CD4-positive, alpha-beta T cell treated with Interleukin-1 beta for 1 hour (primary cell): Measurements from ENCODE around the gene RABEPK.
"Not testable (repeated sequence)": the region's sequence is repeated elsewhere in the genome, so short reads cannot be mapped to it uniquely, and the experiment has no call there.

Experiments used
- DNase-seq, 2 donors: peaks; one replicate each; pipeline ENCODE4 v3.0.0-alpha.2; 2020 to 2022

Gene RABEPK

GRCh38 chr9:125200216-125201047 is at the start of gene RABEPK:
TSS of gene RABEPK (plus strand) at chr9:125200542. CDS start at chr9:125203014, 2,472 bp downstream.
- DNase-seq = peak; percentile 86 to 88

GRCh38 chr9:125151730-125152129 is 48.6 kb upstream of the RABEPK start:
- no peak for DNase-seq

GRCh38 chr9:125153712-125154367 is 46.5 kb upstream of the RABEPK start:
- no peak for DNase-seq

GRCh38 chr9:125156551-125156950 is 43.8 kb upstream of the RABEPK start:
- DNase-seq = no peak

GRCh38 chr9:125160750-125161149 is 39.6 kb upstream of the RABEPK start:
- no peak for DNase-seq

GRCh38 chr9:125161284-125161918 is 38.9 kb upstream of the RABEPK start:
- DNase-seq = no peak

- DNase-seq = not testable (repeated sequence)
Observed at GRCh38 chr9:125162891-125163290, 37.5 kb upstream of the RABEPK start.

- DNase-seq = no peak
Observed at GRCh38 chr9:125166762-125167161, 33.6 kb upstream of the RABEPK start.

- DNase-seq = no peak
Observed at GRCh38 chr9:125169895-125170294, 30.4 kb upstream of the RABEPK start.

GRCh38 chr9:125172031-125172755 is 28.1 kb upstream of the RABEPK start:
- DNase-seq = no peak

- DNase-seq = no peak
Observed at GRCh38 chr9:125176636-125177035, 23.7 kb upstream of the RABEPK start.

- no peak for DNase-seq
Observed at GRCh38 chr9:125177888-125178287, 22.5 kb upstream of the RABEPK start.

- DNase-seq = not testable (repeated sequence)
Observed at GRCh38 chr9:125179776-125180175, 20.6 kb upstream of the RABEPK start.

GRCh38 chr9:125180876-125181275 is 19.5 kb upstream of the RABEPK start:
- no peak for DNase-seq

GRCh38 chr9:125181756-125182155 is 18.6 kb upstream of the RABEPK start:
- not testable (repeated sequence) for DNase-seq

- no peak for DNase-seq
Observed at GRCh38 chr9:125183054-125183453, 17.3 kb upstream of the RABEPK start.

GRCh38 chr9:125183561-125183960 is 16.8 kb upstream of the RABEPK start:
- no peak for DNase-seq

- peak; percentile 14 to 33 for DNase-seq
Observed at GRCh38 chr9:125189011-125189360, 11.4 kb upstream of the RABEPK start.

- peak; percentile 97 for DNase-seq
Observed at GRCh38 chr9:125189361-125190289, 10.7 kb upstream of the RABEPK start, which contains the start of gene PPP6C. TSS of gene PPP6C (minus strand) at chr9:125189803. CDS start at chr9:125189718, 85 bp downstream.

- no peak for DNase-seq
Observed at GRCh38 chr9:125190361-125190801, 10.0 kb upstream of the RABEPK start.

- DNase-seq = not testable (repeated sequence)
Observed at GRCh38 chr9:125194466-125194865, 5.9 kb upstream of the RABEPK start.

GRCh38 chr9:125195591-125195990 is 4.8 kb upstream of the RABEPK start:
- not testable (repeated sequence) for DNase-seq
